Endometrium (tissue), 2 donors: Measurements from ENCODE around the gene CCDC8.
A peak's percentile ranks its signal among the peaks of the same experiment; 100 is the strongest.
"Not testable (repeated sequence)": the region's sequence is repeated elsewhere in the genome, so short reads cannot be mapped to it uniquely, and the experiment has no call there.

ENCODE experiments used
- FAIRE-seq: peaks from 2 replicates; lab custom pipeline; 2012; peaks lifted over from hg19 to GRCh38; lab: Jason Lieb, UNC
- donor health status: control.
- donor health status: control.

Gene CCDC8, protein sequence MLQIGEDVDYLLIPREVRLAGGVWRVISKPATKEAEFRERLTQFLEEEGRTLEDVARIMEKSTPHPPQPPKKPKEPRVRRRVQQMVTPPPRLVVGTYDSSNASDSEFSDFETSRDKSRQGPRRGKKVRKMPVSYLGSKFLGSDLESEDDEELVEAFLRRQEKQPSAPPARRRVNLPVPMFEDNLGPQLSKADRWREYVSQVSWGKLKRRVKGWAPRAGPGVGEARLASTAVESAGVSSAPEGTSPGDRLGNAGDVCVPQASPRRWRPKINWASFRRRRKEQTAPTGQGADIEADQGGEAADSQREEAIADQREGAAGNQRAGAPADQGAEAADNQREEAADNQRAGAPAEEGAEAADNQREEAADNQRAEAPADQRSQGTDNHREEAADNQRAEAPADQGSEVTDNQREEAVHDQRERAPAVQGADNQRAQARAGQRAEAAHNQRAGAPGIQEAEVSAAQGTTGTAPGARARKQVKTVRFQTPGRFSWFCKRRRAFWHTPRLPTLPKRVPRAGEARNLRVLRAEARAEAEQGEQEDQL

GRCh38 chr19:46413262-46414031, at the start of gene CCDC8:
TSS of gene CCDC8 (minus strand) at chr19:46413564. CDS start at chr19:46412810, 754 bp downstream.
- peak; percentile 88 for FAIRE-seq

DNA sequence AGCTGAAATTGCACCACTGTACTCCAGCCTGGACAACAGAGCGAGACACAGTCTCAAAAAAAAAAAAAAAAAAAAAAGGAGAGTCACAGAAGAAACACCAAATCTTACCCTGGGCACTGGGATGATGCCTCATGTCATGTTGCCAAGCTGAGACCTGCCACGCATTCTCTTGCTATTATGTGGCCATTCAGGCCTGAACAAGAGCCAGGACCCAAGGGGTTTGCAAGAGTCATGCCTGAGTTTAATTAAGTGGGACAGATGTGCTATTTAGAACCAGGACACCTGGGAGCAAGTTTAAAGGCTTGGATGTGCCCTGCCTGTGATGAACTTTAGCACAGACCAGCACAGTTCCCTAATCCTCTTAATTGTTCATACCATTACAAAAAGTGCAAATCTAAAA, 48.2 kb upstream of the CCDC8 start:
- FAIRE-seq, result no peak

DNA sequence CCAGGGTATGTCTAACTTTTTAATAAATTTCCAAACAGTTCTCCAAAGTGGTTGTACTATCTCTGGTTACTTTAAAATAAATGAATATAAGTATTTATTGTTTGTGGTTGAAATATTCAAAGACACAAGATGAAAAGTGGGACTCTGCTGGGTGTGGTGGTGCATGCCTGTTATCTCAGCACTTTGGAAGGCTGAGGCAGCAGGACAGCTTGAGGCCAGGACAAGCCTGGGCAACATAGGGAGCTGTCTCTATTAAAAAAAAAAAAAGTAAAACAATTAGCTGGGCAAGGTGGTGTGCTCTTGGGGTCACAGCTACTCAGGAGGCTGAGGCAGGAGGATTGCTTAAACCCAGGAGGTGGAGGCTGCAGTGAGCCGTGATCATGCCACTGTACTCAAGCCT, 47.6 kb upstream of the CCDC8 start:
- FAIRE-seq, result no peak

- FAIRE-seq, result no peak
These were observed 46.7 kb upstream of the CCDC8 start for GRCh38 chr19:46460055-46460454.

DNA sequence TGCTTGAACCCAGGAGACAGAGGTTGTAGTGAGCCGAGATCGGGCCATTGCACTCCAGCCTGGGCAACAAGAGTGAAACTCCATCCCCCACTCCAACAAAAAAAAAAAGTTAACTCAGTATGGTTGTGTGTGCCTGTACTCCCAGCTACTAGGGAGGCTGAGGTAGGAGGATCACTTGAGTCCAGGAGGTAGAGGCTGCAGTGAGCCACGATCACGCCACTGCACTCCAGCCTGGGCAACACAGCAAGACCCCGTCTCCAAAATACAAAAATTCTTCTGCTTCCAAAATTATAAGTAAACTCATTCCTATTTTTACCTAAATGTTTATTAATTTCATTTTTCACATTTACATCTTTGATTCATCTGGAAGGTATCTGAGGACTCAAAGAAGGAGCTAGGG, 43.6 kb upstream of the CCDC8 start:
- FAIRE-seq, result no peak

DNA sequence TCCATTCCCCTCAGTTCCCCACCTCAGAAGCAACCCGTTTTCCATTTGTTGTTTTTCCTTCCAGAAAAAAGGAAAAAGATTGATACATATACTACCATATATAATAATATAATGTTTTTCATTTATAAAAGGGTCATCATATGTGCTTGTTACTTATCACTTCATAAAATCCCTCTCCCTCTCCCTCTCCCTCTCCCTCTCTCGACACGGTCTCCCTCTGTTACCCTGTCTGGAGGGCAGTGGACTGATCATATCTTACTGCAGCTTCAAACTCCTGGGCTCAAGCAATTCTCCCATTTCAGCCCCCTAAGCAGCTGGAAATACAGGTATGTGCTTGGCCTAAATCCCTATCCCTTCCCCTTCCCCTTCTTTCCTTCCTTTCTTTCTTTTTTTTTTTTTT, 40.9 kb upstream of the CCDC8 start:
- FAIRE-seq, result no peak

GRCh38 chr19:46453661-46454060, 40.3 kb upstream of the CCDC8 start:
- no peak for FAIRE-seq

GRCh38 chr19:46452186-46452585, 38.8 kb upstream of the CCDC8 start:
- FAIRE-seq, result no peak

DNA sequence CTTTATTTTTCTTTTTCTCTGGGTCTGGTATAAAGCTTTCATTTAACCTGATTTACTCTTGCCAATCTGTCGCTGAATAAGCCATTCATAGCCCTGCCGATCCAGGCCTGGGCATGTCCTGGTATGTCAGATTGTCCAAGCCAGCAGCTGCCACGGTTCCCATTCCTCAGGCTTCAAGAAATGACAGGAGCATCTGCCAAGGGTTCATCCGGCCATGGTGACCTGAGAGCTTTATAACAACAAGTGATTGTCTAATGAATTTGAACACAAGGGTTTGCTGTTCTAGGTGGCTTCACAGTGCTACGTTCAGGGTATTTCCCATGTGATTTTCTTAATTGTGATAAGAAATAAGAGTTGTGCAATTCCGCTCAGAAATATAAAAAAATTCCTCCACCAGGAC, 38.0 kb upstream of the CCDC8 start:
- FAIRE-seq, result no peak

GRCh38 chr19:46450737-46451136, 37.4 kb upstream of the CCDC8 start:
- FAIRE-seq, result no peak

DNA sequence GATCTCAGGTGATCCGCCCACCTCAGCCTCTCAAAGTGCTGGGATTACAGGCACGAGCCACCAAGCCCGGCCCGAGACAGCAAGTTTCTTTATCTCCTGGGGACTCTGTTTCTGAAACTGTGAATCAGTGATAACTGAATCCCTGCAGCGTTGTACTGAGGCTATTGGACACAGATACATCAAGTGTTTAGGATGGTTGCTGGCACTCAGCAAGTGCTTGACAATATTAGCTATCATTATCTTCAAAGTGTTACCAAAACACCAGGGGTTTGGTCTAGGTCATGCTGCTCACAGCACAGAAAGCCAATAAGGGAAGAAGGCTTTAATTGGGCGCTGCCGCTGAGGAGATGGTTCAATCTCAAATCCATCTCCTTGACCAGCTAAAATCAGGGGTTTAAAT, 35.9 kb upstream of the CCDC8 start:
- no peak for FAIRE-seq

DNA sequence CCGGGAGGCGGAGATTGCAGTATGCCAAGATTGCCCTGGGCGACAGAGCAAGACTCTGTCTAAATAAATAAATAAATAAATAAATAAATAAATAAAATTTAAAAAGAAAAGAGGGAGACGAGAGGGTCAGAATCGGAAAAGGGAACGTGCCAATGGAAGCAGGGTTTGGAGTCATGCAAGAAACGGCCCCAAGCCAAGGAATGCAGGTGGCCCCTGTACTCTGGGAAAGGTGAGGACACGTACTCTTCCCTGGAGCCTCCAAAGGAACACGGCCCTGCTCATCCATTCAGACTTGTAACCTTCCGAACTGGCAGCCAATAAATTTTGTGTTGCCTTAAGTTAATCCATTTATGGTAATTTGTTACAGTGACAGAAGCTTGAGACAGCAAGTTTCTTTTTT, 35.2 kb upstream of the CCDC8 start:
- no peak for FAIRE-seq

- FAIRE-seq, result no peak
These were observed 34.5 kb upstream of the CCDC8 start for GRCh38 chr19:46447824-46448223.

DNA sequence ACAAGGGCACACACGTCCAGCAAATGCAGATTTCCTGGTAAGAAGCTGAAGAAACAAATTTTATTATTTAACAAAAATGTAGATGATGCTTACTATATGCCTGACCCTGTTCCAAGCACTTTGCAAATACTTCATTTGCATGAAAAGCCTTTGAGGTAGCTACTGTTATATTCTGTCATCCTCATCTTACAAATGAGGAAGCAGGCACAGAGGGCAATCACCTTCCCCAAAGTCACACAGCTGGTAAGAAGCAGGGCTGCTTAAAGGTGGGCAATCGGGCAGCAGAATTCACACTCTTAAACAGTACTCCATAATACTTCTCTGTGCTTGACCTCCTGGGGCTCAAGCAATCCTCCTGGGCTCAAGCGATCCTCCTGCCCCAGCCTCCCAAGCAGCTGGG, 33.6 kb upstream of the CCDC8 start:
- no peak for FAIRE-seq

GRCh38 chr19:46446021-46446420, 32.7 kb upstream of the CCDC8 start:
- FAIRE-seq, result no peak

- no peak for FAIRE-seq
These were observed 29.6 kb upstream of the CCDC8 start for GRCh38 chr19:46442808-46443450.

GRCh38 chr19:46441866-46442265, 28.5 kb upstream of the CCDC8 start:
- FAIRE-seq, result no peak

GRCh38 chr19:46435689-46436088, 22.3 kb upstream of the CCDC8 start:
- not testable (repeated sequence) for FAIRE-seq

GRCh38 chr19:46435009-46435408, 21.6 kb upstream of the CCDC8 start:
- no peak for FAIRE-seq

GRCh38 chr19:46433470-46433869, 20.1 kb upstream of the CCDC8 start:
- not testable (repeated sequence) for FAIRE-seq

GRCh38 chr19:46431824-46432223, 18.5 kb upstream of the CCDC8 start:
- FAIRE-seq, result no peak

DNA sequence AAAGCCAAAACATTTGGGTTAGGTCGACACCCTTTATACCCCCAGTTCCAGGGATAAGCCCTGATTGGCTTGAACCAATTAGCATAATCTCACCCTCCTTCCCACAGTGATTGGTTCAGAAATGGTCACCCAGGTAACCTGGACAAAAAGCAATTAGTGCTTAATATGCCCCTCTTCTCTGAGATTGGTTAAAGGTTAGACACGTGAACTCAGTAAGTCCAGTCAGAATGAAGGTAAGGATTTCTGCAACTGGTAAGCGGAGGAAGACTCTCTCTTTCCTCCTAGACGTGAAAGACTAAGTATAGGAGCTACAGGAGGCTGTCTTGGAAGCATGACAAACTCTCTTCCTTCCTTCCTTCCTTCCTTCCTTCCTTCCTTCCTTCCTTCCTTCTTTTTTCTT, 16.6 kb upstream of the CCDC8 start:
- no peak for FAIRE-seq
